Activated gamma-delta T cell (primary cell): ENCODE data around the gene KHDC4.
"Not testable (repeated sequence)": the region's sequence is repeated elsewhere in the genome, so short reads cannot be mapped to it uniquely, and the experiment has no call there.

Experiments
- DNase-seq: peaks from one replicate; lab custom pipeline; 2025; lab: John Stamatoyannopoulos, UW

KHDC4 gene

GRCh38 chr1:155900161-155900560 lies 34.1 kb downstream of the KHDC4 start:
- no peak for DNase-seq

- DNase-seq, result no peak
Measured at GRCh38 chr1:155899683-155900082, 34.5 kb downstream of the KHDC4 start.

- no peak for DNase-seq
Measured at GRCh38 chr1:155898888-155899287, 35.3 kb downstream of the KHDC4 start.

GRCh38 chr1:155897746-155898145 lies 36.5 kb downstream of the KHDC4 start:
- DNase-seq, result no peak

GRCh38 chr1:155896476-155896875 lies 37.7 kb downstream of the KHDC4 start:
- DNase-seq, result not testable (repeated sequence)

GRCh38 chr1:155895617-155896016 lies 38.6 kb downstream of the KHDC4 start:
- not testable (repeated sequence) for DNase-seq

- DNase-seq, result no peak
Measured at GRCh38 chr1:155893389-155894142, 40.6 kb downstream of the KHDC4 start.

GRCh38 chr1:155892796-155893195 lies 41.4 kb downstream of the KHDC4 start:
- no peak for DNase-seq

GRCh38 chr1:155890251-155890650 lies 44.0 kb downstream of the KHDC4 start:
- DNase-seq, result no peak

- DNase-seq, result no peak
Measured at GRCh38 chr1:155889566-155889965, 44.6 kb downstream of the KHDC4 start.

- DNase-seq, result no peak
Measured at GRCh38 chr1:155888481-155888880, 45.7 kb downstream of the KHDC4 start.

- no peak for DNase-seq
Measured at GRCh38 chr1:155884982-155885381, 49.2 kb downstream of the KHDC4 start.

- DNase-seq, result no peak
Measured at GRCh38 chr1:155884031-155884960, 49.9 kb downstream of the KHDC4 start.

- no peak for DNase-seq
Measured at GRCh38 chr1:155882766-155883165, 51.4 kb downstream of the KHDC4 start.

- no peak for DNase-seq
Measured at GRCh38 chr1:155882235-155882634, 52.0 kb downstream of the KHDC4 start.

GRCh38 chr1:155880950-155881349 lies 53.3 kb downstream of the KHDC4 start:
- no peak for DNase-seq

GRCh38 chr1:155880251-155880650 lies 54.0 kb downstream of the KHDC4 start:
- DNase-seq, result no peak

GRCh38 chr1:155877945-155878344 lies 56.3 kb downstream of the KHDC4 start:
- no peak for DNase-seq

GRCh38 chr1:155873860-155874259 lies 60.4 kb downstream of the KHDC4 start:
- DNase-seq, result no peak

GRCh38 chr1:155872527-155872926 lies 61.7 kb downstream of the KHDC4 start:
- no peak for DNase-seq

GRCh38 chr1:155871390-155871789 lies 62.8 kb downstream of the KHDC4 start:
- no peak for DNase-seq

GRCh38 chr1:155867766-155868165 lies 66.4 kb downstream of the KHDC4 start:
- DNase-seq, result no peak

- no peak for DNase-seq
Measured at GRCh38 chr1:155864393-155864792, 69.8 kb downstream of the KHDC4 start.
